HG02610 (cell line): ENCODE data around the gene SRGAP3.

Experiments
- ATAC-seq: cut with Tn5 transposase; IDR thresholded peaks from one replicate; pipeline ENCODE4 v1.9.1; 2021; ENCODE audit warnings: mild to moderate bottlenecking, moderate library complexity; ENCODE audit not compliant: unreplicated experiment

Gene SRGAP3

DNA sequence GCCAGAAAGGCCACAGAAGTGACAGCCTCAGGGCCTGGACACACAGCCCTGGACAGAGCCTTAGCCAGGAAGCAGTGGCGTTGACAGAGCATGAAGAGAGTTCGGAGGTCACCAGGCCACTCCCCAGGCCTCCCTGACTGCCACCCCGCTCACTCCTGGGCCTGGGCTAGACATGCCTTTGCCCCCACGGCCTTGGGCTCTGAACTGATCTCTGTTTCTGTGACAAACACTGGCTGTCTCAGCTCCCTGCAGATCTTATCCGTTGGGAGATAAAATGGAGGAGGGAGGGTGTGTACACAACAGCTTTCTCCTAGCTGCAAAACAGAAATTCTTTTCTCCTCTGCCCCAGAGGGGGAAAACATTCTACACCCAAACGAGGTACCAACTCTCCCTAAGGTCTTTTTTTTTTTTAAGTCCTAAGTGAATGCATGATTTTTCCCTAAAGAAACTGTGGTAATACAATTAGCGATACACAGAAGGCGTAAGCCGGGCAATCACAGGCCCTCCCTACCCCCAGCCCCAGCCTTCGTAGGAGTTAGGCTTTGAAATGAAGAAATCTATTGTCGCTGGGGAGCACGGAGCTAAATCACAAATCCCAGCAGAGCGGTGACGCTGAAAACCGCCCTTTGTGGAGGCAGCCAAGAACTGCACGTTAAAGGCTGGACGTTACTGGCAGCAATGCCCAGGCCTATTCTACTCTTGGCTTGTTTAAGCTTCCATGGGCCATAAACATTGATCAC is 45.0 kb downstream of the SRGAP3 start:
- ATAC-seq = no peak

DNA sequence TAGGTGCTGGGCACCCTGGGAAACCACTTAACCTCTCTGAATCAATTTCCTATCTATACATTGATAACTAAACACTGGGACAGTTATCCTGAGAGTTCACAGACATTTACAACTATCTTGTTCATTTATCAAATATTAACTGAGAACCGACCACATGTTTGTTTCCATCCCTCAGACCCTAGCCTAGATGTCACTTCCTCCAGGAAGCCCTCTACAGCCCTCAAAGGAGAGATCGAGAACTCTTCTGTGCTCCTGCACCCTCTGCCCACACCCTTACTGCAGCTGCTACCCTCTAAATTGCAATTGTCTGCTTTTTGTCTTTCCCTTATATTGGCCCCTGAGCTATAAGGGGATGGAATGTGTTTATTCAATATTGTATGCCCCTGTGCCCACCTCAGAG is 46.1 kb downstream of the SRGAP3 start:
- ATAC-seq = no peak

DNA sequence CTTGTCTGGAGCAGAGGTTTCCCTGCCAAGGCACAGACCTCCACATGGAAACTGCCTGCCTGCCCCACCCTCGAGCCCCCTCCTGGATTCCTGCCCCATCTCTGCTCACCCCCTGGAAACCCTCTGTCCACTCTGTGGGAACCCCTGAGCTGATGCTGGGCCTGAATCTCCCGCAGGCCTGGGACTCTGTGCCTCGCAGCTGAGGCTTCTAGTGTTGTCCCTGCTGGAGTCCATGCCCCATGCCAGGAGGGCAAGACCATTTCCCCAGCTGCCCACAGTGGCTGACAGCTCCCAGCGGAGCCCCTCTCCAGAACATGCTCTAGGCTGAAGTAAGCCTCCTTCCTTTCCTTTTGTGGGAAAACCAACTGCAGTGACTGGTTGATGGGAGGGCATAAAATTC is 46.9 kb downstream of the SRGAP3 start:
- no peak for ATAC-seq

DNA sequence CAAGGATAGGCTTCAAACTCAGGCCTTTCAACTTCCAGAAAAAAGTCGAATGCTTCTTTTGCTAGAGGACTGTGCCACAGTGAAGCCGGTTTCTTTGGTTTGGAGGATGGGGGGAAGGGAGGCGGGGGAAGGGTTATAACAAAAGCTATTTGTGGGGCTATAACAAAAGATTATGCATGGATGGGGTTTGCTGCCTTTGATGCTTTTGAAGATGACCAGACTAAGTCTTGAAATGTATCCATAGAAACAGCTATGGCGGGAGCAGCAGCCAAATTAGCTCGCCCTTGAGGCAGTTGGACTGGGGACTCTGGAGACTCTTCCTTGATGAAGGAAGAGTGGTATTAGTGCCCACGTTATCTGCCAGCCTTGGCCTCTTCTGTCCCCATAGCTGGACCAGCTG is 47.5 kb downstream of the SRGAP3 start:
- ATAC-seq = no peak

DNA sequence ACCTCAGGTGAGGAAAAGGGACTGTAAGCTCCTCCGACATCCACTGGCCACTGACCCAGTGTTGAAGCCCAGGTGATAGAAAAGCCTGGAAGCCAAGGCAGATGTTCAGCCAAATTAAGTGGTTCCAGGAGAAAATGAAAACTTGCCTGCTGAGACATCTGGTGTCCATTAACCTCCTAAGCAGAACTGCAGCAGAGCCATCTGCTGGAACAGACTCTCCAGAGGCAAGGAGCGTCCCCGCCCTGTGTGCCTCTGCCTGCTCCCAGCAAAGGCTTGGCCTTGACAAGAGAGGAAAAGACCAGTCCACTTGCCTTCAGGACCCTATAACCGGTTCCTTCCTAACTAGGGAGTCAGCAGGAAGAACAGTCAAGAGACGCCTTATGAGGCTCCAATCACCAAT is 48.2 kb downstream of the SRGAP3 start:
- no peak for ATAC-seq

DNA sequence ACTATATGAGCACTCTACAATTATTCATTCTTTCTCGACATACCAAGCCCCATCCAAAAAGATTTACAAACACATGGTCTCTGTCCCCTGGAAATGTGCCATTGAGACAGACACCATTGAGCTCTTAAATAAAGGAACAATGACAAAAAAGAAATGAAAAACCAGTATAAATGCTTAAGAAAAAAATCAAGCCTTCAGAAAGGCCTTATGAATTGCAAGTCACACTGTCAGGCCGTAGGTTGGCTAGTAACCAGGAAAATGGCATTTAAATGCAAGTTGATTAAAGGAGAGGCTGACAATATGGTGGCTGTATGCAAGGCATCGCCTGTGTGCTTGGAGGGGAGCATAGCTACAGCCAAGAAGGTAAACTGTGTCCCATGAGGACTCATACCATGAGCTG is 49.7 kb downstream of the SRGAP3 start:
- no peak for ATAC-seq

DNA sequence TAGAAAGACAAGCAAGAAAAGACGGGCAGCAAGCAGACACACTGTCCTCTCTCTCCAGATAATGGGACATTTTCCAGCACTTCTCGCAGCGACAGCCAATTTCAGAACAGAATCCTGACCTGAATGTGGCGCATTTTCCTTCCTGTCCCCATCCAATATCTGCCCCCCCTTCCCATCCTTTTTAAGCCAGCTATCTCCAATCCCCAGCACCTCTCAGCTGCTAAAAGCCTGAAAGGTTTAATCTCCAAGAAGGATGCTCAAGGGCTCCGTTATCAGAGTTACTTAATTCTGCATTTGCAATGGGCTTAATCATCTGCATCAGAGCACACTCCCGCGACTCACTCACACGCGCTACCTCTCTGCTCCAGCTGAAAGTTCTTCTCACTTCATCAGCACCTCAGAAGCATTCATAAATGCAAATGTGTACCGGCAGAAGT is 50.5 kb downstream of the SRGAP3 start:
- ATAC-seq = no peak

DNA sequence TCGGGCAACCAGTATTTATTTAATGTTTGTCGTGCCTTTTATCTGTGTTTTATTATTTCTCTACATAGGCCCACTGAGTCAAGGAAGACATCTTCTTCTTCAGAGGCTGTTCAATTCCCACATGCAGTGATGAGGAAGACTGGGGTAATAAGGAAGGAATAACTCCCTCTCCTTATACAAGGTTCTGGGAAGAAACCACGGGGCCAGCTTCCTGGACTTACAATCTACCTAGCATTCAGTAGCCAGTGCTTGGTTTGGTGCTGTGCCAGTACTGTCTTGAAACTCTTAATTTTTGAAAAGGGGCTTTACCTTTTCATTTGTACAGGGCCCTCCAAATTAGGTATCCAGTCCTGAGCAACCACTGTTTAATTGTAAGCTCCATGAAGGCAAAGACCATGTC is 51.2 kb downstream of the SRGAP3 start:
- no peak for ATAC-seq

DNA sequence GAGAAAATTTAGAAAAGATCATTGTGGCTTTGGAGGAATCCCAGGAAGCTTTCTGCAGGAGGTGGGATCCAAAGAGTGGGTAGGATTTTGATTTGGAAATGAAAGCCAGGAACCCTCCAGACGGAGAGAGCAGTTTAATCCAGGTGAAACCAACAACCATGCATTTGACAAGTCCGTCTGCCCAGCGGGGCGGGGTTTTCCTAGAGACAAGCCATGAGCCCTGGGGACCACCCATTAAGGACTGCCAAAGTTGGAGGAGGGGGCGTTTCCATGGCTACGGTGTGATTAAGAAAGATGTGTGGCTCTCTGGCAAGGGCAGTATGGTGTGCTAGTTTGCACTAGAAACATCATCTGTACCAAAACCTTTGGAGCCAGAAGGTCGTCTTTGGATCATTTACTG is 53.4 kb downstream of the SRGAP3 start:
- no peak for ATAC-seq

DNA sequence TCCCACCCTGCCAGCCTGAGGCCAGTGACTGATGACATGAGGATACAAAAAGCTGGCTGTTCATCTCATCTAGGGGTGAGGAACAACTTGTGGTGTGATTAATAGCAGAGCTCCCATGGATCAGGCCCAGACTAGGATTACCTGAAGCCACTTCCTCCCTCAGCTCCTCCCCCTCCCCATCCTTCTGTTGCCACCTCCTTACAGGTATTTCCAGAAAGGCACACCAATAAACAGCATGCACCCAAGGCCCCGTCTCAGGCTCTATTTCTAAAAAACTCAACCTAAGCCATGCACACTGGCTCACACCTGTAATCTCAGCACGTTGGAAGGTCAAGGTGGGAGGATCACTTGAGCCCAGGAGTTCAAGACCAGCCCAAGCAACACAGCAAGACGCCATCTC is 54.1 kb downstream of the SRGAP3 start:
- ATAC-seq = no peak

DNA sequence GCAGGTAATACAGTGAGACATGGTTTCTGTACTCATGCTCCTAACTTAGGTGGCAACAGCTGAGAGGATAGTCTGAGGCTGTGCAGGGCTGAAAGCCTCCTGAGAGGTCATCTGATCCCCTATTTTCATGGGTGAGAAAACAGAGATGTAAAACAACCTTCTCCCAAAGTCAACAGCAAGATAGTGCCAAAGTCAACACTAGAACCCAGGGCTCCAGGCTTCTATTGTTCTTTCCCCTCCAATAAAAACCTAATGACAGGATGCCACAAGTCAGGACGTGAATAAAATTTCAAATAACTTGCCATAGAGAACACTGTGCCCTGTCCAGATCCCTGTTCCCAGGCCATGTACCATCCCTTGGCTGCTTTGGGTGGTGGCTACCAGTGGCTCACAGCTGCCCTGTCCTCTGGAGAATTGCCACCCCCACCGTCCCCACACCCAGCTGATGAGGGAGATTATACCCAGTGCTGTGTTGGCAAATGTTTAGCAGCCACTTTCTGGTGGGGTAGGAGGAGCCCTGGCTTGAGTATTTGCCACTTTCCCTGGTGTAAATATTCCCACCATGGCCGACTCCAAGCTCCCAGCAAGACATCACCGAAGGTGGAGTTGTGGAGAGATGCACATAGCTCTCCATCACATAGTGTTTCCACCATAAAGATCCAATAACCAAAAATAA is 54.8 kb downstream of the SRGAP3 start:
- no peak for ATAC-seq

DNA sequence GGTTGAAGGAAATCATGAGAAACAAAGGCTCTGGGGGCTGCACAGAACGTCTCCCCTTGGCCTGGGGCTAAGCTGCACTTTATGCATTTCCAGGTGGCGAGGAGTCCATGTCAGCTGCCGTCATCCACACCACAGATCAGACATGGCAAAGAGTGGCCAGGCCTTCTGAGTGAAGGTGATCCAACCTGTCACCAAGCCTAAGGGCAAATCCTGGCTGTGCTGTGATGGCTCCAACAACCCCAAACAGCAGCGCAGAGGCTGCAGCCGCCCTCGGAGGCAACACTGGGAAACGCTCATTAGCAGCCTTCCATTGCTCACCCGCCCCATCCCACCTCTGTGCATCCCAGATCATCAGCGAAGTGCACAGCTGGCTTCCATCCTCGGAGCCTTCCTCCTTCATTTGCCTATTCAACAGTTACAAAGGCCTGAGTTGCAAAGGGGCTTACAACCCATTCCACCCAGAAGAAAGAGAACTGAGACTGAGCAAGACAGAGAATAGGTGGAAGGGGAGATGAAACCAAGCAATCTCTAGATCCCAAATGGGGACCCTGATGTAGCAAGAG is 55.7 kb downstream of the SRGAP3 start:
- no peak for ATAC-seq

DNA sequence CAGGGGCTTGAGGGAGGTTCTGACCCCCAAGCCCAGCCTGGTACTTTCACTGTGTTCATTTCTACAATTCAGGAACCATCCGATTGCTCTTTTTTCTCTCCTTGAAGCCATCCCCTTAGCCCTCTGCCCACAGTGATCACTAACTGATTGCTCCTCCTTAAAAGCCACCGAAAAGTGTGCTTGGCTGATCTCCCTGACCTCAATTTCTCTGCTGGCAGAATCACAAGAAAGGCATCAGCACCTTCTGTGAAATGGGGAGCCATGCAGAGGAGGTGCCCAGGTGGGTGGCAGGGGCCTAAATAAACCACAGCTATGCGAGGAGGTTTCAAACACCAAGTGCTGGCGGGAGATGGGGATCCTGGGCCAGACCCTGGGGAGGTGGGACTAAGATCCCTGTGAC is 56.2 kb downstream of the SRGAP3 start:
- no peak for ATAC-seq

DNA sequence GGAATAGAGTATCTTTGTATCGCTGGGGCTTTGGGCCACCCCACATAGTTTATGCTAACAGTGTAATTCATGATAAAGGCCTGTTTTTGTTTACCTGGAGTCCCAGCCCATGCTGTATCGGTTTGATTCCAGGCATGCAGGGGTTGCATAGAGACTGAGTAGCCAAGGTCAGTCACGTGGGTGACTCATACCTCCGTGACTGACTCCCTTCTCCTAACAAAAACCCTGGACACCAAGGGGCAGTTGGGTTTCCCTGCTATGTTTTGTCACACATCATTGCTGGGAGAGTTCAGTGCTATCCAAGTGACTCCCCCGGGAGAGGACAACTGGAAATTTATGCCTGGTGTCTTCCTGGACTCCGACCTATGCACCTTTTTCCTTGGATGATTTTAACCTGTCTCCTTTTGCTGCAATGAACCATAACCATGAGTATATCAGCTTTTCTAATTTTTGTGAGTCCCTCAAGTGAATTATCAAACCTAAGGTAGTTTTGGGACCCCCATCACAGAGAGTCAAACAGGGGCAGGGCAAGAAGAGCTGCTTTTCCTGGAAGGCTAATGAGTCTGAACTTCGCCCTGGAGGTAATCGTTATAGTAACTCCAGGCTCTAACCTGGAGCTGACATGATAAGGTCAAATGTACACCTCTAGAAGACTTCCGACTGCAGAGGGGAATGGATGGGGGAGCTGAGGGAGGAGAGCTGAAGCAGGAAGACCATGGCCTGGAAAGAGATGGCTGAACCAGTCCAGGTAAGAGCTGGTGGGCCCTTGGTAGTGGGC is 57.0 kb downstream of the SRGAP3 start:
- ATAC-seq = no peak

DNA sequence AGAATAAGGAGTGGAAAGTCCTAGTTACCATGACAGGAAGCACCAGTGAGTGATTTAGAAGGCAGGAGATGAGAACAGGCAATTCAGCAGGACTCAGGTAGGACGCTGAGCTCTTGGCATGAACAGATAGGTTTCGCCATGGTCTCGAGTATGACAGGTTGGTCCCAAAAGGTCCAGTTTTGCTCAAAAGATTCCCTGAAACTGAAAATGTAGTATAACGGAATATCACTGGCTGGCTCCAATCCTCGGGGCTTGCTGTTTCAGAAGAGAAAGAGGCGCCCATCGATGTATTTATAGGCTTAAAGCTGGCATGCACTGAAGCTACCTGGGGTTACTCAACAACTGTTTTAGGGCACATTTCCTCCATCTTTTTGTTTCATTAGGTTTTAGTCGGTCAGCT is 59.2 kb downstream of the SRGAP3 start:
- no peak for ATAC-seq

DNA sequence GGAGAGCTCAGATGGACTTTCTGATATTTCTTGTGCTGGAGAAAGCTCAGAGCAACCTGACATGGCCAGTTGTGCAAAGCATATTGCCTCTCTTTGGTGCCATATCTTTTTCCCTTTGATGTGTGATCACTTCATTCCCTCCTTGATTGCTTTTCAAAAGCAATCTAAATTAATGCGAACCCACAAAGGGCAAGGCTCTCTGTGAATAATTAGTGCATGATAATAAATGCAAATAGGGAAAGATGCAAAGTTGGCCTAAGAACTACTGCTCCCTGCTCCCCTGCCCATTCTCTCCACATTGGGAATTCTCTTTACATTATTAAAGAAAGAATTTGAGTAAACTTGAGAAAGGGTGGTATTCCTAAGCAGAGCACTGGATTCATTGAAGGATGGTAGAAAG is 60.9 kb downstream of the SRGAP3 start:
- no peak for ATAC-seq

DNA sequence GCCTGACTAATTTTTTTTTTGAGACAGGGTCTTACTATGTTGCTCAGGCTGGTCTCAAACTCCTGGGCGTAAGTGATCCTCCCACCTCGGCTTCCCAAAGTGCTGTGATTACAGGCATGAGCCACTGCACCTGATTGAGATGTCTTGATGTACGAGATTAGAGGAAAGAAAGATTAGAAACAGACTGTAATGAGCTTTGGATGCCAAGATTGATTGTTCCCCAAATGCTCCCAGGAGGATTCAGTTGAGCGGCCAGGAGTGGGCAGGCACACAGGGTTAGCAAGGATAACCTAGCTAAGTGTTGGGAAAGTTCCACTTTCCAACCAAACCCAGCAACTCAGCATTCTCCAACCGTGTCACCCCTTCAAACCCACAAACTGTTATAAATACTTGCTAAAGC is 63.7 kb downstream of the SRGAP3 start:
- ATAC-seq = no peak

DNA sequence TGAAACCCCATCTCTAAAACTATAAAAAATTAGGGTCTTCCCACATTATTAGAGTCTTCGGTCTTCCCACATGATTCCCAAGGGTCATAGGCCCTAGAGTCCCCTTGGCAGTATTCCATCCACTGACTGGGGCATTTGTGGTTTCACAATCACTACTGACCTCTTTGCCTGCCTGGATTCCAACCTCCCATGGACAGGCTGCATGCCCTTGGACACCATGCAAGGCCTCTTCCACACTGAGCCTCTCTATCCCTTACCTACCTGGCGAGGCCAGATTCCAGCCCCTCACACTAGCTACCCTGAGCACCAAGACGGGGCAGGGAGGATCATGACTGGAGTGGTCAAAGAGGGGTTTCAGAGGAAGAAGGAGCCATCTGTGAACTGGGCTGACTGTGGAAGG is 64.4 kb downstream of the SRGAP3 start:
- ATAC-seq = no peak

DNA sequence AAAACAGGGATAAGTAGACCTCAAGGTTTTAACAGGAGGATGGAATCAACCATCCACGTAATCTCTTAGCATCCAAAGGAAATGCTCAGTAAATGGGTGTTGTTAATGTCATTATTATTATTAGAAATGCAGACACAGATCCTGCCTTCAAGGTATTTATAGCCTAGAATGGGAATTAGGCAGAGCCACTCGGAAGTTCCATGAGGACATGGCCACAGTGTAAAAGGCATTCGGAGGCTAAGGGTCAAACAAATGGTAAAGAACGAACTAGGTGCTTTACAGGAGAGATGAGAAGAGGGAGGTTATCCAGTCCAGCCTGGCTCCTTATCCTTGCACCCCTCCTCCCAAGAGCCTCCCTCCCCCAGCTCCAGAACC is 65.0 kb downstream of the SRGAP3 start:
- ATAC-seq = no peak

DNA sequence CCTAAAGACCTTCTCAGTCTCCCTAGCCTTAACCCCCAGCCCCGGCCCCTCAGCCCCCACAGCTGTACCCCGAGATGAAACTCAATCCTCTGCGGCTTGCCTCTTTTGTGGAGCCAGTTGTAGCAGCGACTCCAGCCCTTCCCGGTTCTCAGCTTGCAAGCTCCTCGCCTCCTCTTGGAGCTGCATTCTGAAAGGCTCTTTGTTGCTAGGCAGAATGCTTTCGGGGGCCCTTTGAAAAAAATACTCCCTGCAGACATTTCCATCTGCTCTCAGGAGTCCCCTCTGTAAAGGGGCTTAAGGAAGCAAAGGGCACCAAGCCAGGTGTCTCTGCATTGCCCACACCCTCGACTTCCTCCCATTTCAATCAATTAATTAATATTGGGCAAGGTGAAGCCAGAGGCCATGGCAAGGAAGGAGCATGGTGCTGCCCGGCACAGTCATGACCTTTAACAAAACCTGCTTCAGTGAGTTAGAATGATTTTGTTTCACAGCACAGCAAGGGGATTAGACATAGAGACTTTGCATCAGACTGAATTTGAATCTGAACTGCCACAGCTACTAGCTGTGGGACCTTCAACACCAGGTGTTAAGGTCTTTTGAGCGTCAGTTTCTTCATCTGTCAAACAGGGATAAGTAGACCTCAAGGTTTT is 65.5 kb downstream of the SRGAP3 start:
- ATAC-seq = no peak

DNA sequence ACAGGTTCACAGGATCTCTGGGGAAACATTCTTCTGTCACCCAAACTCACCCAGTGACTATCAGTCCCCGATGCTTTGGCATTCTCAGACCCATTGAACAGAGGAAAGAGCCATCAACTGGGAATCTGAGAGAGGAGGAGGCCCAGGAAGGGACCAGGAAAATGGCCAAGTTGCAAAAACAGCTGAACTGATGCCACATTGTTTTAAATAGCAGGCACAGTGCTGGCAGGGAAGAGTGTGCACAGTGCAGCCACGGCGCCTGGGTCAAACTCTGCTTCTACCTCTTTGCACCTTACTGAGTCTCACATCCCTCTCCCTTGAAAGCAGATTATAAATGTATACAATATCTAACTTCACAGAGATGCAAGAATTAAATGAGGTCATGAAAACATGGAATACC is 66.4 kb downstream of the SRGAP3 start:
- ATAC-seq = no peak
